H9 (cell line): ENCODE measurements around the gene MYO15B. TPM values are rescaled to one million over a fixed set of nuclear protein-coding genes. Genes with fewer than 3 reads are reported as not detected.

Experiments
- DNase-seq: peaks from one replicate; pipeline ENCODE4 v3.0.0-alpha.2; 2017
- H2AFZ ChIP-seq: one replicate; pipeline ENCODE4 v1.6.1; 2013; ENCODE audit warnings: mild to moderate bottlenecking, low read length, control low read depth, moderate library complexity
- H2AK5ac ChIP-seq: 2 replicates; pipeline ENCODE4 v1.6.1; 2013; ENCODE audit warnings: low read length, control low read depth, mixed read lengths; ENCODE audit not compliant: insufficient read length
- H2BK120ac ChIP-seq: one replicate; pipeline ENCODE4 v1.6.1; 2013; ENCODE audit warnings: low read depth, mild to moderate bottlenecking, low read length, control low read depth, inconsistent platforms; ENCODE audit not compliant: poor library complexity, severe bottlenecking
- H2BK12ac ChIP-seq: 2 replicates; pipeline ENCODE4 v1.6.1; 2013; ENCODE audit warnings: low read length, control low read depth, mixed read lengths, low read depth; ENCODE audit not compliant: insufficient read length
- H2BK15ac ChIP-seq: 2 replicates; pipeline ENCODE4 v1.6.1; 2013; ENCODE audit warnings: low read depth, low read length, control low read depth
- H2BK20ac ChIP-seq: one replicate; pipeline ENCODE4 v1.6.1; 2013; ENCODE audit warnings: low read depth, mild to moderate bottlenecking, low read length, control low read depth, inconsistent platforms; ENCODE audit not compliant: poor library complexity, severe bottlenecking
- H2BK5ac ChIP-seq: 2 replicates; pipeline ENCODE4 v1.6.1; 2013; ENCODE audit warnings: low read length, control low read depth, mixed read lengths; ENCODE audit not compliant: insufficient read length
- H3K14ac ChIP-seq: 2 replicates; pipeline ENCODE4 v1.6.1; 2013; ENCODE audit warnings: low read length, control low read depth; ENCODE audit not compliant: insufficient read depth
- H3K18ac ChIP-seq: 2 replicates; pipeline ENCODE4 v1.6.1; 2013; ENCODE audit warnings: low read depth, mild to moderate bottlenecking, mixed read lengths, low read length, control low read depth; ENCODE audit not compliant: insufficient read length
- H3K23ac ChIP-seq: 2 replicates; pipeline ENCODE4 v1.6.1; 2013; ENCODE audit warnings: low read length, control low read depth, mixed read lengths, low read depth; ENCODE audit not compliant: insufficient read length
- H3K23me2 ChIP-seq: 2 replicates; pipeline ENCODE4 v1.6.1; 2013; ENCODE audit warnings: low read depth, mild to moderate bottlenecking, mixed read lengths, low read length, control low read depth; ENCODE audit not compliant: insufficient read length, poor library complexity, severe bottlenecking
- H3K27ac ChIP-seq: 2 replicates; pipeline ENCODE4 v1.5.1; 2013; ENCODE audit warnings: low read length, control low read depth, mixed read lengths, low read depth; ENCODE audit not compliant: insufficient read length
- H3K27me3 ChIP-seq: 2 replicates; pipeline ENCODE4 v1.6.1; 2013; ENCODE audit warnings: low read length, control low read depth, inconsistent platforms; ENCODE audit not compliant: insufficient read depth
- H3K4ac ChIP-seq: 2 replicates; pipeline ENCODE4 v1.6.1; 2013; ENCODE audit warnings: low read depth, mild to moderate bottlenecking, control low read depth, inconsistent platforms, low read length, moderate library complexity
- H3K4me1 ChIP-seq: 2 replicates; pipeline ENCODE4 v1.6.1; 2013; ENCODE audit warnings: low read length, control low read depth, inconsistent platforms; ENCODE audit not compliant: insufficient read depth
- H3K4me2 ChIP-seq: 2 replicates; pipeline ENCODE4 v1.6.1; 2013; ENCODE audit warnings: low read length, control low read depth, mixed read lengths; ENCODE audit not compliant: insufficient read length, insufficient read depth
- H3K56ac ChIP-seq: 2 replicates; pipeline ENCODE4 v1.6.1; 2013; ENCODE audit warnings: low read depth, mild to moderate bottlenecking, mixed read lengths, low read length, control low read depth; ENCODE audit not compliant: insufficient read length
- H3K79me1 ChIP-seq: 2 replicates; pipeline ENCODE4 v1.6.1; 2013; ENCODE audit warnings: low read depth, mild to moderate bottlenecking, moderate library complexity, low read length, control low read depth, inconsistent platforms; ENCODE audit not compliant: insufficient read depth, poor library complexity, severe bottlenecking
- H3K79me2 ChIP-seq: 2 replicates; pipeline ENCODE4 v1.6.1; 2013; ENCODE audit warnings: low read length, control low read depth, inconsistent platforms; ENCODE audit not compliant: insufficient read depth
- H3K9ac ChIP-seq: 2 replicates; pipeline ENCODE4 v1.6.1; 2013; ENCODE audit warnings: low read length, control low read depth, mixed read lengths; ENCODE audit not compliant: insufficient read length; ENCODE audit errors: extremely low read depth
- H3K9me3 ChIP-seq: one replicate; pipeline ENCODE4 v1.6.1; 2013; ENCODE audit warnings: low read depth, low read length, inconsistent platforms; ENCODE audit not compliant: control insufficient read depth
- H3T11ph ChIP-seq: one replicate; pipeline ENCODE4 v1.6.1; 2013; ENCODE audit warnings: mild to moderate bottlenecking, low read length, control low read depth, inconsistent platforms
- H4K20me1 ChIP-seq: one replicate; pipeline ENCODE4 v1.6.1; 2013; ENCODE audit not compliant: control insufficient read depth, insufficient read length, insufficient read depth
- H4K5ac ChIP-seq: 2 replicates; pipeline ENCODE4 v1.6.1; 2013; ENCODE audit warnings: low read depth, mild to moderate bottlenecking, mixed read lengths, low read length, control low read depth; ENCODE audit not compliant: insufficient read length
- H4K8ac ChIP-seq: replicated peaks from 2 replicates; pipeline ENCODE4 v1.6.1; 2013; ENCODE audit warnings: low read length, control low read depth, mixed read lengths, low read depth; ENCODE audit not compliant: insufficient read length
- H4K91ac ChIP-seq: 2 replicates; pipeline ENCODE4 v1.6.1; 2013; ENCODE audit warnings: low read depth, mild to moderate bottlenecking, moderate library complexity, mixed read lengths, low read length, control low read depth; ENCODE audit not compliant: insufficient read length
- H3K27ac Mint-ChIP-seq, 3 experiments: 2 replicates in 2 of 3; 3 replicates in 1 of 3; pipeline ENCODE4 v1.8.0; 2020 to 2021; ENCODE audit warnings: mixed read lengths in 3 of 3, mild to moderate bottlenecking in 1 of 3, moderate library complexity in 1 of 3
- H3K27me3 Mint-ChIP-seq: 2 replicates; pipeline ENCODE4 v1.8.0; 2021; ENCODE audit warnings: low read depth, mild to moderate bottlenecking, moderate library complexity, mixed read lengths
- H3K36me3 Mint-ChIP-seq, 3 experiments: 2 replicates in 2 of 3; 3 replicates in 1 of 3; pipeline ENCODE4 v1.8.0; 2020 to 2021; ENCODE audit warnings: low read depth in 3 of 3, mixed read lengths in 3 of 3; ENCODE audit not compliant: insufficient read depth in 1 of 3
- H3K4me1 Mint-ChIP-seq, 2 experiments: 2 replicates each; pipeline ENCODE4 v1.8.0; 2020; ENCODE audit warnings: mixed read lengths in 2 of 2
- H3K4me3 Mint-ChIP-seq, 2 experiments: 2 replicates in 1 of 2; 3 replicates in 1 of 2; pipeline ENCODE4 v1.8.0; 2020 to 2021; ENCODE audit warnings: mild to moderate bottlenecking in 2 of 2, mixed read lengths in 2 of 2, moderate library complexity in 1 of 2
- H3K9me3 Mint-ChIP-seq, 2 experiments: 2 replicates in 1 of 2; 3 replicates in 1 of 2; pipeline ENCODE4 v1.8.0; 2020; ENCODE audit warnings: mild to moderate bottlenecking in 2 of 2, mixed read lengths in 2 of 2, moderate library complexity in 1 of 2
- CTCF ChIP-seq: fragments of 200-600 bp; sonication (generic); conservative IDR thresholded peaks from 3 replicates; pipeline ENCODE4 v1.8.0; 2021; ENCODE audit warnings: antibody characterized with exemption, mild to moderate bottlenecking
- WGBS: extraction: QIAGEN DNeasy Blood & Tissue Kit; methylation state at CpG from one replicate; pipeline ENCODE4 v1.1.7; 2013; ENCODE audit warnings: missing lambda C conversion rate, low lambda C conversion rate, mixed read lengths; ENCODE audit not compliant: insufficient read length; ENCODE audit errors: extremely low coverage; 5-methylcytosine and 5-hydroxymethylcytosine counted together
- total RNA-seq: library from RNA; stranded (reverse); gene quantifications from 2 replicates; pipeline ENCODE4 v1.2.1, GENCODE V29; 2021

The MYO15B gene
- total RNA-seq, 1 experiment from 2014 or later = 41.9 TPM

DNA sequence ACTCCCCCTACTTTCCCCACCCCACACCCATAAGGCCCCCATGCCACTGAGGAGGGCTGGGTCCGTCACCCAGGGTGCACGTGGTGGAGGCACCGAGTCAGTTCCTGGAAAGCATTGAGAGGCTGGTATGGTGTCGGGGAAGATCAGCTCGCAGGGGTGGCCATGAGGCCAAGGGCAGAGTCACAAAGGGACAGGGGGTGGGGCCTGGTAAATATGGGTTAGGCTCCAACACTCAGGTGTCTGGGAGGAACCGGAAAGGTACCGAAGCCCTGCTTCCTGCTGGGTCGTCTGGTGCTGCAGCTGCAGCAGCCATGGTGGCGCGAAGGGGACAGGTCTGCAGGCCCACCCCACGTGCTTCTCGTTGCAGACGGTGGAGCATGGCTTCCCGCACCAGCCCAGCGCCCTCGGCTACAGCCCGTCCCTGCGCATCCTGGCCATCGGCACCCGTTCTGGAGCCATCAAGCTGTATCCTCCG, 31.9 kb upstream of the MYO15B start:
- Histone ChIP-seq H3K79me1 (no peaks in the 10 kb centered on the region), H4K91ac (no peak overlapping the region), H3K27ac (no peak overlapping the region), H3K18ac (no peak overlapping the region), H3K56ac (no peak overlapping the region), H2AFZ (no peak overlapping the region), H2BK5ac (no peak overlapping the region), H3K23ac (no peak overlapping the region), H3K4me2 (no peak overlapping the region), H3K14ac (no peak overlapping the region), H3K9ac (no peak overlapping the region), H2BK20ac (no peak overlapping the region), H2BK15ac (no peak overlapping the region), H3K79me2 (no peaks in the 10 kb centered on the region), H2BK120ac (no peak overlapping the region), H2AK5ac (no peak overlapping the region), H4K5ac (no peak overlapping the region), H3K9me3 (no peaks in the 10 kb centered on the region), H3K27me3 (no peaks in the 10 kb centered on the region), H3T11ph (no peak overlapping the region), H3K4me1 (peaks cover 4% of the 10 kb centered on the region; the same call in 1 of the 2 replicates), H3K23me2 (no peaks in the 10 kb centered on the region), H2BK12ac (no peak overlapping the region), H4K20me1 (no peaks in the 10 kb centered on the region), H4K8ac (no peak overlapping the region), H3K4ac (no peak overlapping the region)
- Mint-ChIP-seq H3K27ac (peak overlapping the region in 2 of 3 experiments; percentile 44 to 51; a peak in 1 of 7 replicates), H3K4me3 (no peak overlapping the region), H3K9me3 (no peaks in the 10 kb centered on the region), H3K36me3 (peaks cover 0 to 13% (median 2%) of the 10 kb centered on the region in 3 experiments; a peak in 4 of 7 replicates), H3K27me3 (no peaks in the 10 kb centered on the region), H3K4me1 (peaks cover 4 to 24% of the 10 kb centered on the region in 2 experiments)
- no peak for TF ChIP-seq CTCF
- no CpG with 5 or more reads among the region's 21 CpGs for WGBS
- DNase-seq = no peak
